Fibroblast of villous mesenchyme (primary cell): ENCODE results near the gene ASB11. TPM values are rescaled to one million over a fixed set of nuclear protein-coding genes. Genes with fewer than 3 reads are reported as not detected.
"Not testable (repeated sequence)": the region's sequence is repeated elsewhere in the genome, so short reads cannot be mapped to it uniquely, and the experiment has no call there.

Source experiments
- DNase-seq: peaks from one replicate; pipeline ENCODE4 v3.0.0-alpha.2; 2010; ENCODE audit warnings: low read depth
- H3K4me3 ChIP-seq: 2 replicates; pipeline ENCODE4 v1.5.1; 2011; ENCODE audit warnings: low read depth, mild to moderate bottlenecking, low read length
- total RNA-seq: library from RNA; depleted of rRNA; stranded (reverse); fragments of >200 nt; gene quantifications from 2 replicates; pipeline ENCODE4 v1.2.3, GENCODE V29; 2012
- TF ChIP-seq, protein P1 (sequence below): IDR thresholded peaks from 2 replicates; pipeline ENCODE4 v1.5.1; 2012; ENCODE audit warnings: low read depth, mild to moderate bottlenecking, low read length; ENCODE audit not compliant: insufficient read depth

ASB11 gene
- total RNA-seq, 1 donor = not detected

GRCh38 chrX:15293451-15293850 is 22.0 kb downstream of the ASB11 start:
- TF ChIP-seq, protein P1, sequence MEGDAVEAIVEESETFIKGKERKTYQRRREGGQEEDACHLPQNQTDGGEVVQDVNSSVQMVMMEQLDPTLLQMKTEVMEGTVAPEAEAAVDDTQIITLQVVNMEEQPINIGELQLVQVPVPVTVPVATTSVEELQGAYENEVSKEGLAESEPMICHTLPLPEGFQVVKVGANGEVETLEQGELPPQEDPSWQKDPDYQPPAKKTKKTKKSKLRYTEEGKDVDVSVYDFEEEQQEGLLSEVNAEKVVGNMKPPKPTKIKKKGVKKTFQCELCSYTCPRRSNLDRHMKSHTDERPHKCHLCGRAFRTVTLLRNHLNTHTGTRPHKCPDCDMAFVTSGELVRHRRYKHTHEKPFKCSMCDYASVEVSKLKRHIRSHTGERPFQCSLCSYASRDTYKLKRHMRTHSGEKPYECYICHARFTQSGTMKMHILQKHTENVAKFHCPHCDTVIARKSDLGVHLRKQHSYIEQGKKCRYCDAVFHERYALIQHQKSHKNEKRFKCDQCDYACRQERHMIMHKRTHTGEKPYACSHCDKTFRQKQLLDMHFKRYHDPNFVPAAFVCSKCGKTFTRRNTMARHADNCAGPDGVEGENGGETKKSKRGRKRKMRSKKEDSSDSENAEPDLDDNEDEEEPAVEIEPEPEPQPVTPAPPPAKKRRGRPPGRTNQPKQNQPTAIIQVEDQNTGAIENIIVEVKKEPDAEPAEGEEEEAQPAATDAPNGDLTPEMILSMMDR = no peak
- no peak for DNase-seq
- H3K4me3 ChIP-seq = no peak overlapping the region

- TF ChIP-seq, protein P1 = no peak
- DNase-seq = no peak
- no peak overlapping the region for H3K4me3 ChIP-seq
Measured at GRCh38 chrX:15292861-15293260, 22.6 kb downstream of the ASB11 start.

GRCh38 chrX:15277604-15278003 is 37.8 kb downstream of the ASB11 start:
- no peak for DNase-seq
- TF ChIP-seq, protein P1 = no peak
- H3K4me3 ChIP-seq = no peak overlapping the region

- H3K4me3 ChIP-seq = no peak overlapping the region
- TF ChIP-seq, protein P1 = no peak
- no peak for DNase-seq
Measured at GRCh38 chrX:15274946-15275345, 40.5 kb downstream of the ASB11 start.

- not testable (repeated sequence) for H3K4me3 ChIP-seq, DNase-seq
Measured at GRCh38 chrX:15273275-15273674, 42.2 kb downstream of the ASB11 start.

GRCh38 chrX:15271757-15272156 is 43.7 kb downstream of the ASB11 start:
- no peak for DNase-seq
- TF ChIP-seq, protein P1 = no peak
- H3K4me3 ChIP-seq = no peak overlapping the region

- DNase-seq = peak; percentile 37
- H3K4me3 ChIP-seq = no peak within 1 kb of the TSS
- TF ChIP-seq, protein P1 = no peak
Measured at GRCh38 chrX:15269618-15270521, 45.6 kb downstream of the ASB11 start, which contains the start of gene ASB9. Gene ASB9 (minus strand): TSS chrX:15270083. CDS start chrX:15269874, 209 bp downstream.
